Stimulated activated CD4-positive, alpha-beta T cell treated with anti-CD3 and anti-CD28 coated beads, Interleukin-4, amount 100 ng/mL, for 4 hours (primary cell): ENCODE results near the gene HOXC12.

Experiments used
- DNase-seq, 2 experiments: peaks; one replicate each; pipeline ENCODE4 v3.0.0-alpha.2; 2020

The HOXC12 gene

GRCh38 chr12:53954694-53955035 is at the start of gene HOXC12:
TSS of gene HOXC12 (plus strand) at chr12:53954903. CDS start at chr12:53954930, 27 bp downstream.
- DNase-seq: no peak

GRCh38 chr12:53907103-53907502 is 47.6 kb upstream of the HOXC12 start:
- no peak for DNase-seq

GRCh38 chr12:53916788-53917655 is 37.7 kb upstream of the HOXC12 start:
- no peak for DNase-seq

GRCh38 chr12:53924521-53925405 is 29.9 kb upstream of the HOXC12 start:
- DNase-seq: no peak

GRCh38 chr12:53927220-53928029 is 27.3 kb upstream of the HOXC12 start:
- DNase-seq: no peak

GRCh38 chr12:53928054-53928835 is 26.5 kb upstream of the HOXC12 start:
- no peak for DNase-seq

- DNase-seq: no peak
Measured at GRCh38 chr12:53929527-53929926, 25.2 kb upstream of the HOXC12 start.

- DNase-seq: no peak
Measured at GRCh38 chr12:53930591-53931255, 24.0 kb upstream of the HOXC12 start.

- no peak for DNase-seq
Measured at GRCh38 chr12:53931844-53932581, 22.7 kb upstream of the HOXC12 start.

- DNase-seq: no peak
Measured at GRCh38 chr12:53932915-53933314, 21.8 kb upstream of the HOXC12 start.

- no peak for DNase-seq
Measured at GRCh38 chr12:53935383-53936341, 19.0 kb upstream of the HOXC12 start.

GRCh38 chr12:53937099-53937498 is 17.6 kb upstream of the HOXC12 start:
- no peak for DNase-seq

GRCh38 chr12:53937596-53938325 is 16.9 kb upstream of the HOXC12 start:
- DNase-seq: no peak

GRCh38 chr12:53938326-53939140 is 16.2 kb upstream of the HOXC12 start, which contains the start of gene HOXC13:
TSS of gene HOXC13 (plus strand) at chr12:53938831. CDS start at chr12:53938907, 76 bp downstream.
- DNase-seq: peak; percentile 39 to 42

- DNase-seq: no peak
Measured at GRCh38 chr12:53939141-53940108, 15.3 kb upstream of the HOXC12 start.

GRCh38 chr12:53940443-53941014 is 14.2 kb upstream of the HOXC12 start:
- no peak for DNase-seq
